Tibial artery (tissue), 4 donors: Measurements from ENCODE around the gene MRPL52.
A peak's percentile ranks its signal among the peaks of the same experiment; 100 is the strongest.

Experiments
- DNase-seq, 2 donors: peaks; one replicate each; pipeline ENCODE4 v3.0.0-alpha.2; 2019
- H3K27ac ChIP-seq, 2 donors: fragments of 200-600 bp; sonication (generic) in 1 of 2; 1 replicate in 1 of 2; 2 replicates in 1 of 2; pipeline ENCODE4 v1.5.1; 2018 to 2019; ENCODE audit warnings: mild to moderate bottlenecking in 1 of 2
- H3K27me3 ChIP-seq, 2 donors: fragments of 200-600 bp; sonication (generic) in 1 of 2; one replicate each; pipeline versions ENCODE4 v1.5.1 to v1.6.0; 2016 to 2019
- H3K36me3 ChIP-seq, 3 donors: fragments of 200-600 bp; sonication (generic) in 2 of 3; one replicate each; pipeline ENCODE4 v1.5.1; 2016 to 2019; ENCODE audit warnings: mild to moderate bottlenecking in 2 of 3
- H3K4me1 ChIP-seq, 4 donors: fragments of 200-600 bp; sonication (generic) in 2 of 4; 1 replicate in 3 of 4; 2 replicates in 1 of 4; pipeline ENCODE4 v1.5.1; 2016 to 2019
- H3K4me3 ChIP-seq, 2 donors: fragments of 200-600 bp; sonication (generic) in 1 of 2; 1 replicate in 1 of 2; 2 replicates in 1 of 2; pipeline ENCODE4 v1.5.1; 2018 to 2019; ENCODE audit warnings: mild to moderate bottlenecking in 2 of 2
- H3K9me3 ChIP-seq, 3 donors: fragments of 200-600 bp; sonication (generic) in 1 of 3; one replicate each; pipeline ENCODE4 v1.5.1; 2016 to 2019
- intact Hi-C: fragments of 100-400 bp; cut with DNase I; formaldehyde crosslinking; loops from one replicate; pipeline ENCODE4 v1.15.0; 2023; ENCODE audit warnings: low total_unique reads
- TF ChIP-seq, protein P1 (sequence below), 2 experiments: fragments of 200-600 bp in 1 of 2; fragments of 450-650 bp in 1 of 2; IDR thresholded peaks; one replicate each; pipeline ENCODE4 v1.5.1; 2017 to 2019; ENCODE audit warnings: antibody characterized with exemption in 2 of 2, mild to moderate bottlenecking in 1 of 2, moderate library complexity in 1 of 2

MRPL52 gene

DNA sequence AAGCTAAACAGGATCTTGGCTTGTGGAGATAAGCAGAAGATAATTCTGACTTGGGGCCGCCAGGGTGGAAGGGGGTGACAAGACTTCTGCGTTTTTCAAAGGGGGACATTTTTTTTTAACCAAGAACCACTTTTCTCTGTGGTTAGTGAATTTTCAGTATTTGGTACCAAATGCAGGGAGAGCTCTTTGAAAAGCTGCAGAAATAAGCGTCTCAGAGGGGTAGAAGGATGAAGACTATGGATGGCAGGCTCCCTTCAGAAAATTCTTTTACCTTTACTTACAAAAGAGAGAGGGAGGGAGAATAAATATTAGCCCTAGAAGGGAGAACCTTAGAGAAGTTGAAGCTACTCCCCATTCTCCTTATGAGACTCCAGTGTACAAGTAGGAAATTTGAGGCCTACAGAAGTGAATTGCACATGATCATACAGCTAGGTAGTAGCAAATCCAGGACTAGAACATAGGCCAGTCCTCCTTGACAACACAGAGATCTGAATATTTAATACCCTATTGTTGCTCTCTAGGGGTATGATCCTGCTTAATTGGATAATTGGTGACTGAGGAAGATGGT is 840 bp downstream of the MRPL52 start:
- intact Hi-C loops = loop anchor here (10.0 kb wide), 1 partner anchor 66 kb away; the partner anchor contains the start of gene OXA1L
- H3K27me3 ChIP-seq = no peaks in the 10 kb centered on the region

DNA sequence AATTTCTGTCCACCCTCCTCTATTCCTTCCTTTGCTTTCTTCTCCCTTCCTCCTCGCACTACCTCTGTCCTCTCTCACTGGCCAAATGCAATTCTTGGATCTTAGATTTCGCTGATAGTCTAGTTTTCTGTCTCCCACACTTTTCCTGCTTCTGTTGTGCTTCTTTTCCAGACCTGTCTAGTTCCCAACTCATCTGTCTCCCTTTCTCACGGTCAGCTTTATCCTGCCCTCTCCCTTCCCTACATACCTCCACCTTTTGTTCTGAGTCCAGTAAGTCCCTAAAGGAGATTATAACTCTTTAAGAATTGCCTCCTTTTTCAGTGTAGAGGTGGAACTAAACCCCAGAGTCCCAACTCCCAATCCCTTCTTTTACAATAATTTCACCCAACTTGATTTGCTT is 5.8 kb downstream of the MRPL52 start:
- intact Hi-C loops = loop anchor here (10.0 kb wide), 1 partner anchor 71 kb away; the partner anchor contains the start of gene OXA1L
- Histone ChIP-seq H3K36me3 (peaks cover 11 to 21% (median 12%) of the 10 kb centered on the region in 3 donors), H3K27ac (peak overlapping the region; percentile 97 to 98), H3K4me3 (no peak overlapping the region), H3K27me3 (no peaks in the 10 kb centered on the region), H3K9me3 (no peaks in the 10 kb centered on the region), H3K4me1 (peaks cover 0 to 34% (median 24%) of the 10 kb centered on the region in 4 donors)
- DNase-seq = no peak
- TF ChIP-seq, protein P1, sequence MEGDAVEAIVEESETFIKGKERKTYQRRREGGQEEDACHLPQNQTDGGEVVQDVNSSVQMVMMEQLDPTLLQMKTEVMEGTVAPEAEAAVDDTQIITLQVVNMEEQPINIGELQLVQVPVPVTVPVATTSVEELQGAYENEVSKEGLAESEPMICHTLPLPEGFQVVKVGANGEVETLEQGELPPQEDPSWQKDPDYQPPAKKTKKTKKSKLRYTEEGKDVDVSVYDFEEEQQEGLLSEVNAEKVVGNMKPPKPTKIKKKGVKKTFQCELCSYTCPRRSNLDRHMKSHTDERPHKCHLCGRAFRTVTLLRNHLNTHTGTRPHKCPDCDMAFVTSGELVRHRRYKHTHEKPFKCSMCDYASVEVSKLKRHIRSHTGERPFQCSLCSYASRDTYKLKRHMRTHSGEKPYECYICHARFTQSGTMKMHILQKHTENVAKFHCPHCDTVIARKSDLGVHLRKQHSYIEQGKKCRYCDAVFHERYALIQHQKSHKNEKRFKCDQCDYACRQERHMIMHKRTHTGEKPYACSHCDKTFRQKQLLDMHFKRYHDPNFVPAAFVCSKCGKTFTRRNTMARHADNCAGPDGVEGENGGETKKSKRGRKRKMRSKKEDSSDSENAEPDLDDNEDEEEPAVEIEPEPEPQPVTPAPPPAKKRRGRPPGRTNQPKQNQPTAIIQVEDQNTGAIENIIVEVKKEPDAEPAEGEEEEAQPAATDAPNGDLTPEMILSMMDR (IDR thresholded peaks at IDR 0.05) = no peak

More for the DNA sequence above, 840 bp downstream of the MRPL52 start:
- Histone ChIP-seq H3K4me3 (peak overlapping the region; percentile 67 to 90), H3K9me3 (no peaks in the 10 kb centered on the region), H3K36me3 (peaks cover 11 to 21% (median 12%) of the 10 kb centered on the region in 3 donors), H3K27ac (peak overlapping the region; percentile 77 to 81), H3K4me1 (peaks cover 0 to 10% (median 9%) of the 10 kb centered on the region in 4 donors)
- TF ChIP-seq, protein P1 (IDR thresholded peaks at IDR 0.05) = no peak
- no peak for DNase-seq

DNA sequence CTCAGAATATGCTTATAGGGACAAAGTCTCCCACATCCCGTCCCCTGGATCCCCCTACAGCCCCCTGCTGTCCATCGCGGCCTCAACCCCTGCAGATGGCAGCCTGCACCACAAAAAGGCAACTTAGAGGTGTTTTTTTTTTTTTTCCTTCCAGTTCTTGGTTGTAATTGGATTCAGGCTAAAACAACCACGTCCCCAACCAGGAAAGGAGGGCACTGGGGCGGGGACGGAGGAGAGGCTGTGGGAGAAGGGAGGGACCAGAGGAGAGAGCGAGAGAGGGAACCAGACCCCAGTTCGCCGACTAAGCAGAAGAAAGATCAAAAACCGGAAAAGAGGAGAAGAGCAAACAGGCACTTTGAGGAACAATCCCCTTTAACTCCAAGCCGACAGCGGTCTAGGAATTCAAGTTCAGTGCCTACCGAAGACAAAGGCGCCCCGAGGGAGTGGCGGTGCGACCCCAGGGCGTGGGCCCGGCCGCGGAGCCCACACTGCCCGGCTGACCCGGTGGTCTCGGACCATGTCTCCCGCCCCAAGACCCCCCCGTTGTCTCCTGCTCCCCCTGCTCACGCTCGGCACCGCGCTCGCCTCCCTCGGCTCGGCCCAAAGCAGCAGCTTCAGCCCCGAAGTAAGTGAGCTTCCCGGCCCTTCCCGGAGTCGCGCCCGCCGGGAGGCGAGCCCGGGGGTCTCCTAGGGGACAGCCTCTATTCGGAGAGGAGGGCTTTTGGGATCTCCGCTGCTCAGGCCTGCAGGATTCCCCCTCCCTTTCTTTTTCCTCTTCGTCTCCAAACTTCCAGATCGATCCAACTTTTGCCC is 6.8 kb downstream of the MRPL52 start, which contains the start of gene MMP14:
MMP14 (plus strand) TSS at position 285 of the 813 bp plus-strand sequence; CDS start at position 518, 233 bp downstream.
- peak within 1 kb of the TSS; percentile 84 to 85 for H3K4me3 ChIP-seq
- DNase-seq = peak; percentile 93 to 97
- H3K4me1 ChIP-seq = peaks cover 0 to 41% (median 26%) of the 10 kb centered on the region in 4 donors
- H3K27me3 ChIP-seq = no peaks in the 10 kb centered on the region
- peak within 1 kb of the TSS; percentile 97 to 98 for H3K27ac ChIP-seq
- TF ChIP-seq, protein P1 (IDR thresholded peaks at IDR 0.05) = peak; percentile 50 to 73
- intact Hi-C loops = loop anchor here (2.0 to 10.0 kb wide), 2 partner anchors 16 to 72 kb away; partner anchors contain the start of gene OXA1L
- H3K9me3 ChIP-seq = no peaks in the 10 kb centered on the region
- H3K36me3 ChIP-seq = peaks cover 19 to 25% (median 20%) of the 10 kb centered on the region in 3 donors

DNA sequence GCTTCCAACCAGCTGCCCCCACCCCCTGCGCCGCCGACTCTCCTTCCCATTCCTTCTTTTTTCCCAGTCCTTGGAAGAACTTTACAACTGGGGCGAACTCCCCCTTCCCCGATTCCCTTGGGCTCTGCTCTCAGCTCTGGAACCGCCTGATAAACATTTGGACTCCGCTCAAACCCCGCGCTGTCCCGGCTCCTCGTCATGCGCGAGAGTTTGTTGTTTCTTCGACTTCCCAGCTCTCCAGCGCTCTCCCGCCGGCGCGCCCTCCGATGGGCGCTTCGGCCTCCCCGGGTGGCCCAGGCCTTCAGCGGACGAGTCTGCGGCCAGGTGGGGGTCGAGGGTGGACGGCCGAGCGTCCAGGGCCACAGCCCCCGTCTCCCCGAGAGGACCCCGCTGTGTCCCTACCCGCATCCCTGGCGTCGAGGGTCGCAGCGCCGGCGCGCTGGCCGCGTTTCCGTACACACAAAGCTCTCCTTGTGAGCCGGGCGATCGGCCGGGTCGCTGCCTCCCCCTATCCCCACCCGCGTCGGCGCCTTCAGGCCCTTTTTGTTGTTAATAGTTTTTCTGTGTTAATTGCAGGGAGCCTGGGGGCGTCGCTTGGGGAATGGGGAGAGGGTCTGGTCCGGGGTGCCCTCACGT is 7.5 kb downstream of the MRPL52 start:
- Histone ChIP-seq H3K36me3 (peaks cover 26 to 32% (median 27%) of the 10 kb centered on the region in 3 donors), H3K4me1 (peaks cover 0 to 48% (median 29%) of the 10 kb centered on the region in 4 donors), H3K4me3 (peak overlapping the region; percentile 84 to 85), H3K27me3 (no peaks in the 10 kb centered on the region), H3K27ac (peak overlapping the region; percentile 97 to 98), H3K9me3 (no peaks in the 10 kb centered on the region)
- TF ChIP-seq, protein P1 (IDR thresholded peaks at IDR 0.05) = no peak
- peak; percentile 59 to 88 for DNase-seq
- intact Hi-C loops = loop anchor here (2.0 to 10.0 kb wide), 2 partner anchors 16 to 72 kb away; partner anchors contain the start of gene OXA1L
